Activated CD8-positive, alpha-beta T cell treated with anti-CD3 and anti-CD28 coated beads for 36 hours (primary cell): ENCODE results near the gene TGIF2. TPM values are rescaled to one million over a fixed set of nuclear protein-coding genes. Genes with fewer than 3 reads are reported as not detected.
"Not testable (repeated sequence)": the region's sequence is repeated elsewhere in the genome, so short reads cannot be mapped to it uniquely, and the experiment has no call there.

Experiments
- ATAC-seq: fragments of 200-7000 bp; cut with Tn5 transposase; one replicate; pipeline ENCODE4 v1.10.0; 2021; ENCODE audit warnings: mild to moderate bottlenecking, moderate library complexity
- CTCF ChIA-PET: fragments of 350-600 bp; sonication (Branson Sonifier 250); formaldehyde crosslinking; loops from one replicate; lab custom pipeline; 2021; ENCODE audit warnings: antibody characterized with exemption; lab: Charles Lee
- POLR2A ChIA-PET: fragments of 350-600 bp; sonication (Branson Sonifier 250); formaldehyde crosslinking; loops from one replicate; lab custom pipeline; 2021; ENCODE audit warnings: antibody characterized with exemption; lab: Charles Lee
- DNase-seq: peaks from one replicate; pipeline ENCODE4 v3.0.0-alpha.2; 2020
- H3K27ac Mint-ChIP-seq: one replicate; pipeline ENCODE4 v1.8.0; 2021; ENCODE audit warnings: mild to moderate bottlenecking, mixed read lengths
- H3K27me3 Mint-ChIP-seq: one replicate; pipeline ENCODE4 v1.8.0; 2021; ENCODE audit warnings: mixed read lengths
- H3K36me3 Mint-ChIP-seq: one replicate; pipeline ENCODE4 v1.8.0; 2021; ENCODE audit warnings: low read depth, mixed read lengths
- H3K4me1 Mint-ChIP-seq: one replicate; pipeline ENCODE4 v1.8.0; 2021; ENCODE audit warnings: low read depth, mixed read lengths
- H3K4me3 Mint-ChIP-seq: one replicate; pipeline ENCODE4 v1.8.0; 2021; ENCODE audit warnings: mild to moderate bottlenecking, moderate library complexity, mixed read lengths
- H3K9me3 Mint-ChIP-seq: one replicate; pipeline ENCODE4 v1.8.0; 2021; ENCODE audit warnings: mixed read lengths
- CTCF ChIP-seq: fragments of 200-600 bp; IDR thresholded peaks from one replicate; pipeline ENCODE4 v1.8.0; 2022; ENCODE audit warnings: antibody characterized with exemption, mild to moderate bottlenecking
- intact Hi-C: fragments of 100-400 bp; cut with micrococcal nuclease; formaldehyde crosslinking; loops from one replicate; pipeline ENCODE4 v1.10.0; 2022
- total RNA-seq, 2 experiments: library from RNA; stranded (reverse); gene quantifications; one replicate each; pipeline ENCODE4 v1.2.3, GENCODE V29; 2021

Gene TGIF2
- total RNA-seq, 2 experiments from 2014 or later, result 55.3 to 56.8 TPM

- intact Hi-C loops, result no loop called here
- Mint-ChIP-seq H3K4me1 (peaks cover 38% of the 10 kb centered on the region), H3K9me3 (no peaks in the 10 kb centered on the region), H3K4me3 (no peak overlapping the region), H3K27ac (peak overlapping the region; percentile 51), H3K36me3 (peaks cover 45% of the 10 kb centered on the region), H3K27me3 (no peaks in the 10 kb centered on the region)
- ChIA-PET CTCF (no interaction called here), POLR2A (interaction anchor here (1.2 to 3.6 kb wide), 3 partner anchors 8 to 12 kb away, joined by 4 to 18 read pairs (median 8); partner anchors contain the start of gene SLA2)
- DNase-seq, result no peak
- no peak for TF ChIP-seq CTCF
- no peak for ATAC-seq
Observed at GRCh38 chr20:36634342-36634741, 60.9 kb downstream of the TGIF2 start.

GRCh38 chr20:36638876-36639400 lies 65.5 kb downstream of the TGIF2 start:
- peaks cover 29% of the 10 kb centered on the region for H3K4me1 Mint-ChIP-seq
- ATAC-seq, DNase-seq, H3K4me3 Mint-ChIP-seq, H3K9me3 Mint-ChIP-seq, intact Hi-C loops, H3K27me3 Mint-ChIP-seq, CTCF ChIA-PET: not testable (repeated sequence)
- peaks cover 40% of the 10 kb centered on the region for H3K36me3 Mint-ChIP-seq
- H3K27ac Mint-ChIP-seq, result peak overlapping the region; percentile 11
- POLR2A ChIA-PET, result interaction anchor here (0.7 kb wide), 2 partner anchors 41 to 104 kb away, joined by 3 read pairs; no protein-coding TSS in a partner anchor

- POLR2A ChIA-PET, result interaction anchor here (1.3 to 2.3 kb wide), 3 partner anchors 8 to 47 kb away, joined by 3 to 8 read pairs (median 5); no protein-coding TSS in a partner anchor
- no peaks in the 10 kb centered on the region for H3K27me3 Mint-ChIP-seq
- H3K36me3 Mint-ChIP-seq, result peaks cover 46% of the 10 kb centered on the region
Observed at GRCh38 chr20:36641506-36641843, 68.1 kb downstream of the TGIF2 start.

GRCh38 chr20:36642136-36642535 lies 68.7 kb downstream of the TGIF2 start:
- intact Hi-C loops, result no loop called here
- POLR2A ChIA-PET, result interaction anchor here (1.3 to 2.3 kb wide), 3 partner anchors 9 to 48 kb away, joined by 3 to 8 read pairs (median 5); no protein-coding TSS in a partner anchor
- no peak for TF ChIP-seq CTCF
- H3K4me1 Mint-ChIP-seq, result peaks cover 32% of the 10 kb centered on the region
- peak; percentile 16 for DNase-seq
- H3K27me3 Mint-ChIP-seq, result no peaks in the 10 kb centered on the region
- no peaks in the 10 kb centered on the region for H3K9me3 Mint-ChIP-seq
- peak overlapping the region; percentile 82 for H3K4me3 Mint-ChIP-seq
- peaks cover 44% of the 10 kb centered on the region for H3K36me3 Mint-ChIP-seq
- CTCF ChIA-PET, result interaction anchor here (4.7 kb wide), 1 partner anchor 30 kb away, joined by 30 read pairs; no protein-coding TSS in a partner anchor
- ATAC-seq, result no peak
- peak overlapping the region; percentile 98 for H3K27ac Mint-ChIP-seq

More at GRCh38 chr20:36641506-36641843, 68.1 kb downstream of the TGIF2 start:
- no peak for ATAC-seq
- Mint-ChIP-seq H3K27ac (peak overlapping the region; percentile 76), H3K4me1 (peaks cover 27% of the 10 kb centered on the region), H3K9me3 (no peaks in the 10 kb centered on the region), H3K4me3 (no peak overlapping the region)
- CTCF ChIA-PET, result no interaction called here
- TF ChIP-seq CTCF, result no peak
- intact Hi-C loops, result no loop called here
- DNase-seq, result no peak

Other genes with a start within 250 kb of the TGIF2 start
- gene MYL9, start 32.1 kb upstream of the TGIF2 start, total RNA-seq, result not detected
- gene RAB5IF, start 32.2 kb downstream of the TGIF2 start, total RNA-seq, result 10 to 100 TPM; 74.5 to 77.1 TPM
- 10 to 100 TPM; 51.5 to 53.5 TPM for gene SLA2, start 72.6 kb downstream of the TGIF2 start, total RNA-seq
- 10 to 100 TPM; 19.2 to 19.3 TPM for gene NDRG3, start 172.5 kb downstream of the TGIF2 start, total RNA-seq
- gene DSN1, start 200.2 kb downstream of the TGIF2 start, total RNA-seq, result 10 to 100 TPM; 21.6 to 23.9 TPM